Activated CD4-positive, alpha-beta T cell treated with anti-CD3 and anti-CD28 coated beads, Interleukin-2, Interleukin-6, amounts not matched to agents 100 ng/mL and 50 ng/mL, durations not matched to agents 16 hours and 8 hours (primary cell): ENCODE data around the gene LRRC7.
"Not testable (repeated sequence)": the region's sequence is repeated elsewhere in the genome, so short reads cannot be mapped to it uniquely, and the experiment has no call there.

ENCODE experiments used
- DNase-seq: peaks from one replicate; pipeline ENCODE4 v3.0.0-alpha.2; 2020

Gene LRRC7

GRCh38 chr1:69987881-69988280 is 420.2 kb downstream of the LRRC7 start:
- no peak for DNase-seq

- no peak for DNase-seq
Observed at GRCh38 chr1:69991644-69992043, 423.9 kb downstream of the LRRC7 start.

GRCh38 chr1:69992594-69992993 is 424.9 kb downstream of the LRRC7 start:
- no peak for DNase-seq

- no peak for DNase-seq
Observed at GRCh38 chr1:69993810-69994209, 426.1 kb downstream of the LRRC7 start.

GRCh38 chr1:69994241-69994640 is 426.5 kb downstream of the LRRC7 start:
- DNase-seq = no peak

- no peak for DNase-seq
Observed at GRCh38 chr1:69998847-69999246, 431.1 kb downstream of the LRRC7 start.

GRCh38 chr1:70003211-70003908 is 435.6 kb downstream of the LRRC7 start:
- DNase-seq = no peak

GRCh38 chr1:70005386-70006034 is 437.8 kb downstream of the LRRC7 start:
- DNase-seq = no peak

GRCh38 chr1:70008660-70009059 is 440.9 kb downstream of the LRRC7 start:
- DNase-seq = no peak

GRCh38 chr1:70017770-70018169 is 450.0 kb downstream of the LRRC7 start:
- DNase-seq = no peak

- DNase-seq = no peak
Observed at GRCh38 chr1:70024272-70024671, 456.6 kb downstream of the LRRC7 start.

- DNase-seq = no peak
Observed at GRCh38 chr1:70025052-70025451, 457.3 kb downstream of the LRRC7 start.

GRCh38 chr1:70025846-70026245 is 458.1 kb downstream of the LRRC7 start:
- no peak for DNase-seq

- DNase-seq = no peak
Observed at GRCh38 chr1:70033266-70033873, 465.6 kb downstream of the LRRC7 start.

GRCh38 chr1:70033936-70034335 is 466.2 kb downstream of the LRRC7 start:
- no peak for DNase-seq

- no peak for DNase-seq
Observed at GRCh38 chr1:70034403-70034802, 466.7 kb downstream of the LRRC7 start.

GRCh38 chr1:70038025-70038424 is 470.3 kb downstream of the LRRC7 start:
- no peak for DNase-seq

GRCh38 chr1:70039485-70039884 is 471.8 kb downstream of the LRRC7 start:
- DNase-seq = no peak

GRCh38 chr1:70041317-70042045 is 473.8 kb downstream of the LRRC7 start:
- no peak for DNase-seq

GRCh38 chr1:70042090-70042731 is 474.5 kb downstream of the LRRC7 start:
- DNase-seq = no peak

- no peak for DNase-seq
Observed at GRCh38 chr1:70043804-70044203, 476.1 kb downstream of the LRRC7 start.

GRCh38 chr1:70044832-70045231 is 477.1 kb downstream of the LRRC7 start:
- no peak for DNase-seq

GRCh38 chr1:70045581-70045980 is 477.9 kb downstream of the LRRC7 start:
- not testable (repeated sequence) for DNase-seq
